HCT116 (cell line): ENCODE measurements around the gene NLRP14. TPM values are rescaled to one million over a fixed set of nuclear protein-coding genes. Genes with fewer than 3 reads are reported as not detected.

Experiments used
- ATAC-seq: fragments of 200-7000 bp; cut with Tn5 transposase; 2 replicates; pipeline ENCODE4 v1.9.1; 2020; ENCODE audit warnings: mild to moderate bottlenecking, moderate library complexity
- BruUV-seq: library from RNA; stranded (reverse); fragments of 400-500 nt; replicated peaks from 2 replicates; lab custom pipeline; 2021; lab: Mats Ljungman, UMichigan
- CTCF ChIA-PET: fragments of 300-600 bp; sonication (Branson Sonifier 250); formaldehyde crosslinking; loops from one replicate; lab custom pipeline; 2021; ENCODE audit warnings: antibody characterized with exemption; lab: Charles Lee
- POLR2A ChIA-PET: fragments of 300-600, 350-600 bp; sonication (Branson Sonifier 250); formaldehyde crosslinking; loops from one replicate; lab custom pipeline; 2021; ENCODE audit warnings: antibody characterized with exemption; lab: Charles Lee
- RAD21 ChIA-PET, 2 experiments: fragments of 300-600 bp; sonication (Branson Sonifier 250); formaldehyde crosslinking; loops; one replicate each; lab custom pipeline; 2023; ENCODE audit warnings: low total read pairs in 2 of 2; ENCODE audit not compliant: uncharacterized antibody in 2 of 2, unreplicated experiment in 2 of 2, low non-redundant PET in 1 of 2; lab: Charles Lee
- DNase-seq: peaks from one replicate; pipeline ENCODE4 v3.0.0-alpha.2; 2010; ENCODE audit warnings: low read depth, low spot score
- H2AFZ ChIP-seq: fragments of 200-600 bp; shearing (Covaris generic), sonication (generic); 2 replicates; pipeline ENCODE4 v1.6.1; 2017; ENCODE audit warnings: low read depth, mixed run types, mixed read lengths, antibody characterized with exemption, low read length; ENCODE audit not compliant: poor library complexity, severe bottlenecking
- H3K27ac ChIP-seq: 2 replicates; pipeline ENCODE4 v1.5.1; 2012; ENCODE audit warnings: low read depth, low read length
- H3K27me3 ChIP-seq: fragments of 200-600 bp; sonication (generic); 2 replicates; pipeline ENCODE4 v1.6.1; 2016; ENCODE audit warnings: mixed run types, low read length, mixed read lengths; ENCODE audit not compliant: insufficient read depth
- H3K36me3 ChIP-seq, 2 experiments: fragments of 200-500 bp in 1 of 2; fragments of 200-600 bp in 1 of 2; sonication (Bioruptor generic) in 1 of 2; sonication (generic) in 1 of 2; 2 replicates each; pipeline versions ENCODE4 v1.5.1 to v1.6.1; 2014 to 2016; ENCODE audit warnings: low read length in 2 of 2, inconsistent platforms in 1 of 2, mixed read lengths in 1 of 2, mixed run types in 1 of 2; ENCODE audit not compliant: insufficient read depth in 2 of 2, control insufficient read depth in 1 of 2
- H3K4me1 ChIP-seq, 2 experiments: fragments of 200-600 bp in 1 of 2; sonication (generic) in 1 of 2; 2 replicates each; pipeline versions ENCODE4 v1.5.1 to v1.6.1; 2012 to 2017; ENCODE audit warnings: low read length in 2 of 2, inconsistent platforms in 1 of 2, mild to moderate bottlenecking in 1 of 2, mixed read lengths in 1 of 2, mixed run types in 1 of 2, moderate library complexity in 1 of 2; ENCODE audit not compliant: insufficient read depth in 2 of 2, control insufficient read depth in 1 of 2
- H3K4me2 ChIP-seq: fragments of 200-600 bp; sonication (generic); 2 replicates; pipeline ENCODE4 v1.6.1; 2017; ENCODE audit warnings: mixed run types, low read length, mixed read lengths
- H3K4me3 ChIP-seq, 2 experiments: fragments of 200-600 bp in 1 of 2; sonication (generic) in 1 of 2; replicated peaks in 1 of 2; 2 replicates each; pipeline ENCODE4 v1.5.1; 2011 to 2016; ENCODE audit warnings: low read length in 2 of 2, control low read depth in 1 of 2, low read depth in 1 of 2, mild to moderate bottlenecking in 1 of 2, mixed read lengths in 1 of 2, mixed run types in 1 of 2
- H3K79me2 ChIP-seq: fragments of 200-600 bp; sonication (generic); 2 replicates; pipeline ENCODE4 v1.6.1; 2017; ENCODE audit warnings: mild to moderate bottlenecking, mixed run types, low read length, moderate library complexity, mixed read lengths; ENCODE audit not compliant: insufficient read depth
- H3K9ac ChIP-seq: fragments of 200-600 bp; sonication (generic); 2 replicates; pipeline ENCODE4 v1.6.1; 2016; ENCODE audit warnings: low read length, mixed read lengths
- H3K9me2 ChIP-seq: fragments of 200-600 bp; sonication (generic), shearing (Covaris generic); 2 replicates; pipeline ENCODE4 v1.6.1; 2017; ENCODE audit warnings: mixed run types, mild to moderate bottlenecking, moderate library complexity; ENCODE audit not compliant: insufficient read depth
- H3K9me3 ChIP-seq, 2 experiments: fragments of 200-500 bp in 1 of 2; fragments of 200-600 bp in 1 of 2; sonication (Bioruptor generic) in 1 of 2; sonication (generic) in 1 of 2; 2 replicates each; pipeline ENCODE4 v1.6.1; 2014 to 2017; ENCODE audit warnings: low read length in 2 of 2, mixed read lengths in 2 of 2, inconsistent platforms in 1 of 2, low read depth in 1 of 2, mild to moderate bottlenecking in 1 of 2, mixed run types in 1 of 2, moderate library complexity in 1 of 2; ENCODE audit not compliant: control insufficient read depth in 1 of 2, insufficient read depth in 1 of 2
- H4K20me1 ChIP-seq: fragments of 200-600 bp; sonication (generic), shearing (Covaris generic); 2 replicates; pipeline ENCODE4 v1.6.1; 2017; ENCODE audit warnings: mixed run types, mild to moderate bottlenecking, moderate library complexity; ENCODE audit not compliant: insufficient read depth
- ATF3 ChIP-seq: IDR thresholded peaks from 2 replicates; pipeline ENCODE4 v1.6.1; 2012
- CBX3 ChIP-seq: IDR thresholded peaks from 2 replicates; pipeline ENCODE4 v1.6.1; 2012; ENCODE audit warnings: low read depth
- FOSL1 ChIP-seq: IDR thresholded peaks from 2 replicates; pipeline ENCODE4 v1.6.1; 2012; ENCODE audit warnings: low read depth
- RAD21 ChIP-seq: IDR thresholded peaks from 2 replicates; pipeline ENCODE4 v1.6.1; 2012; ENCODE audit warnings: low read depth, mild to moderate bottlenecking
- REST ChIP-seq: IDR thresholded peaks from 2 replicates; pipeline ENCODE4 v1.6.1; 2012; ENCODE audit warnings: low read depth
- TCF7L2 ChIP-seq: IDR thresholded peaks from 2 replicates; pipeline ENCODE4 v1.7.0; 2011; ENCODE audit warnings: borderline replicate concordance, inconsistent platforms; ENCODE audit not compliant: insufficient read depth, insufficient read length; ENCODE audit errors: extremely low read depth
- ZBTB33 ChIP-seq: IDR thresholded peaks from 2 replicates; pipeline ENCODE4 v1.6.1; 2011; ENCODE audit warnings: mild to moderate bottlenecking, low read length, moderate library complexity; ENCODE audit not compliant: insufficient replicate concordance; ENCODE audit errors: extremely low read depth
- ZFX ChIP-seq: fragments of 450-650 bp; IDR thresholded peaks from 2 replicates; pipeline ENCODE4 v1.6.1; 2017
- intact Hi-C: fragments of 100-400 bp; cut with micrococcal nuclease; formaldehyde crosslinking; loops from 2 replicates; pipeline ENCODE4 v1.10.0; 2022
- total RNA-seq: library from RNA; stranded (reverse); gene quantifications from one replicate; pipeline ENCODE4 v1.2.1, GENCODE V29; 2021; ENCODE audit not compliant: unreplicated experiment

NLRP14 gene
- total RNA-seq, 1 experiment from 2014 or later = 0.49 TPM

GRCh38 chr11:7060868-7061267, 40.6 kb downstream of the NLRP14 start:
- no peaks in the 10 kb centered on the region for H3K9me2 ChIP-seq
- BruUV-seq = no TSS peak
- no peaks in the 10 kb centered on the region for H4K20me1 ChIP-seq
- H3K36me3 ChIP-seq = no peaks in the 10 kb centered on the region
- H2AFZ ChIP-seq = no peak overlapping the region
- intact Hi-C loops = no loop called here
- H3K9ac ChIP-seq = no peak overlapping the region
- TF ChIP-seq FOSL1 = no peak
- no peak for TF ChIP-seq CBX3
- no peak for TF ChIP-seq ZFX
- no peak for TF ChIP-seq RAD21
- TF ChIP-seq REST = no peak
- TF ChIP-seq TCF7L2 = no peak
- TF ChIP-seq ZBTB33 = no peak
- TF ChIP-seq ATF3 = no peak
- H3K4me3 ChIP-seq = no peak overlapping the region
- no peaks in the 10 kb centered on the region for H3K27me3 ChIP-seq
- no peak overlapping the region for H3K27ac ChIP-seq
- no peak for ATAC-seq
- H3K79me2 ChIP-seq = no peaks in the 10 kb centered on the region
- no peaks in the 10 kb centered on the region for H3K9me3 ChIP-seq
- RAD21 ChIA-PET = no interaction called here
- no peak for DNase-seq
- no peaks in the 10 kb centered on the region for H3K4me1 ChIP-seq
- CTCF ChIA-PET = no interaction called here
- POLR2A ChIA-PET = no interaction called here
- no peak overlapping the region for H3K4me2 ChIP-seq
